ENCODE results near the gene DCXR. TPM values are rescaled to one million over a fixed set of nuclear protein-coding genes. Genes with fewer than 3 reads are reported as not detected.

DCXR gene
- total and polyA plus RNA-seq, 2 donors (not counting 1 experiment from before 2014, with no cell fraction given): 63.9 to 143 TPM

GRCh38 chr17:82054351-82055022 lies 17.0 kb upstream of the DCXR start:
- Histone ChIP-seq H3K4me2 (replicated peaks; ENCODE audit: low read depth, low read length, poor library complexity, severe bottlenecking) (no peak overlapping the region), H4K20me1 (ENCODE audit: control insufficient read depth, insufficient read depth, low read length, poor library complexity, severe bottlenecking) (peaks cover 19% of the 10 kb centered on the region), H3K4me1 (ENCODE audit: control insufficient read depth in 2 of 2, insufficient read depth in 2 of 2, low read length in 2 of 2) (peaks cover 20 to 34% of the 10 kb centered on the region in 2 donors), H3K4me3 (ENCODE audit: control extremely low read depth in 1 of 5, extremely low read depth in 1 of 5, insufficient read depth in 1 of 5, low read depth in 2 of 5, low read length in 4 of 5) (no peak overlapping the region), H2AFZ (ENCODE audit: insufficient read depth, low read depth, low read length, poor library complexity, severe bottlenecking) (no peak overlapping the region), H3K36me3 (replicated peaks in 1 of 2; ENCODE audit: control extremely low read depth in 1 of 2, control insufficient read depth in 1 of 2, extremely low read depth in 1 of 2, insufficient read depth in 2 of 2, low read length in 1 of 2) (peaks cover 0 to 38% of the 10 kb centered on the region in 2 experiments), H3K9me3 (ENCODE audit: control extremely low read depth in 1 of 3, control insufficient read depth in 2 of 3, insufficient read depth in 1 of 3, low read length in 2 of 3) (no peaks in the 10 kb centered on the region), H3K9ac (ENCODE audit: low read length) (no peak overlapping the region), H3K27me3 (replicated peaks in 1 of 4; ENCODE audit: control extremely low read depth in 1 of 4, control insufficient read depth in 3 of 4, insufficient read depth in 4 of 4, low read length in 3 of 4) (no peaks in the 10 kb centered on the region), H3K27ac (ENCODE audit: low read length in 2 of 2) (no peak overlapping the region), H3K79me2 (ENCODE audit: control insufficient read depth, insufficient read depth, low read length) (peaks cover 29% of the 10 kb centered on the region)
- H3K27ac Mint-ChIP-seq: no peak overlapping the region
- peak overlapping the region; percentile 41 for H3K4me3 Mint-ChIP-seq
- no peak for DNase-seq
- WGBS (ENCODE audit: insufficient coverage): 98% methylated on average over 38 of the region's 38 CpGs
- H3K27me3 Mint-ChIP-seq: no peaks in the 10 kb centered on the region
- intact Hi-C loops (cut with micrococcal nuclease): no loop called here
- ChIA-PET CTCF (interaction anchor here (1.2 to 1.6 kb wide), 2 partner anchors 11 to 95 kb away, joined by 3 to 4 read pairs; partner anchors contain the start of gene DUS1L), POLR2A (no interaction called here)
- peaks cover 11% of the 10 kb centered on the region for H3K4me1 Mint-ChIP-seq
- no peaks in the 10 kb centered on the region for H3K9me3 Mint-ChIP-seq (ENCODE audit: insufficient read depth)
- no peak for ATAC-seq (ENCODE audit: low read depth)
- no peak for TF ChIP-seq CTCF (IDR thresholded peaks at IDR 0.05)
- no peak for TF ChIP-seq EZH2 (IDR thresholded peaks at IDR 0.05; ENCODE audit: borderline replicate concordance, insufficient read depth, low read depth, low read length, poor library complexity, severe bottlenecking)

DNA sequence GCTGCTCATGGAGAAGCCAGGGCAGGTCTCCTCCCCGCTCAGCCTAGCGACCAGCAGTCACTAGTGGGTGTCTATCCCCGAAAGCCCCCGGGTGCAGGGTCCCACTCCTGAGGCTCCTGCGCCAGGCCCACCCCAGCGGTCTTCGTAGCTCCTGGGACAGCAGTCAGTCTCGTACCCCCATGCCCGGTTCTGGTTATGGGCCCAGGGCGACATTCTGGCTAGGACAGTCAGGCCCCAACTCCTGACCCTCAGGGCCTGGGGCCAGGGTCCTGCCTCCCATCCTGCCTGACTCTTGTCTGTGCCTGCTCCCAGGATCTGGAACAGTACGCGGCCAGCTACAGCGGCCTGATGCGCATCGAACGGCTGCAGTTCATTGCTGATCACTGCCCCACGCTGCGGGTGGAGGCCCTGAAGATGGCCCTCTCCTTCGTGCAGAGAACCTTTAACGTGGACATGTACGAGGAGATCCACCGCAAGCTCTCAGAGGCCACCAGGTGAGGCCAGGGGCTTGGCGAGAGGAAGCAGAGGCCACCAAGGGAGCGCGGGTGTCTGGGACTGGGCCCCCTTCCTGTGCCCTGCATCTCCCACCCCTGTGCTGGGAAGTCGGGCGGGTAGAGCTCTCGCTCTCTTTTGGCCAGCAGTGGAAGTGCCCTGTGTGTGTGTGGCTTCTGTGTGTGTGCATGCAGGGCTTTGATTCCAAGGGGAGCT lies 16.2 kb upstream of the DCXR start:
- no peaks in the 10 kb centered on the region for H3K27me3 ChIP-seq (replicated peaks in 1 of 4; ENCODE audit: control extremely low read depth in 1 of 4, control insufficient read depth in 3 of 4, insufficient read depth in 4 of 4, low read length in 3 of 4)
- peaks cover 0 to 30% of the 10 kb centered on the region in 2 experiments for H3K36me3 ChIP-seq (replicated peaks in 1 of 2; ENCODE audit: control extremely low read depth in 1 of 2, control insufficient read depth in 1 of 2, extremely low read depth in 1 of 2, insufficient read depth in 2 of 2, low read length in 1 of 2)
- ChIA-PET CTCF (interaction anchor here (1.6 kb wide), 1 partner anchor 94 kb away, joined by 4 read pairs; no protein-coding TSS in a partner anchor), POLR2A (interaction anchor here (1.9 kb wide), 1 partner anchor 16 kb away, joined by 6 read pairs; the partner anchor contains the start of gene DCXR)
- no peak overlapping the region for H2AFZ ChIP-seq (ENCODE audit: insufficient read depth, low read depth, low read length, poor library complexity, severe bottlenecking)
- H3K27ac ChIP-seq (ENCODE audit: low read length in 2 of 2): no peak overlapping the region
- H3K4me1 Mint-ChIP-seq: peaks cover 11% of the 10 kb centered on the region
- H4K20me1 ChIP-seq (ENCODE audit: control insufficient read depth, insufficient read depth, low read length, poor library complexity, severe bottlenecking): peaks cover 19% of the 10 kb centered on the region
- TF ChIP-seq CTCF (IDR thresholded peaks at IDR 0.05) (no peak), EZH2 (IDR thresholded peaks at IDR 0.05; ENCODE audit: borderline replicate concordance, insufficient read depth, low read depth, low read length, poor library complexity, severe bottlenecking) (no peak)
- peaks cover 29% of the 10 kb centered on the region for H3K79me2 ChIP-seq (ENCODE audit: control insufficient read depth, insufficient read depth, low read length)
- H3K4me1 ChIP-seq (ENCODE audit: control insufficient read depth in 2 of 2, insufficient read depth in 2 of 2, low read length in 2 of 2): peaks cover 20 to 34% of the 10 kb centered on the region in 2 donors
- H3K4me3 Mint-ChIP-seq: peak overlapping the region; percentile 80
- intact Hi-C loops (cut with micrococcal nuclease): no loop called here
- no peaks in the 10 kb centered on the region for H3K27me3 Mint-ChIP-seq
- ATAC-seq (ENCODE audit: low read depth): no peak
- no peak overlapping the region for H3K9ac ChIP-seq (ENCODE audit: low read length)
- no peaks in the 10 kb centered on the region for H3K9me3 ChIP-seq (ENCODE audit: control extremely low read depth in 1 of 3, control insufficient read depth in 2 of 3, insufficient read depth in 1 of 3, low read length in 2 of 3)
- peak overlapping the region; percentile 15 for H3K27ac Mint-ChIP-seq
- no peak for DNase-seq
- H3K4me2 ChIP-seq (replicated peaks; ENCODE audit: low read depth, low read length, poor library complexity, severe bottlenecking): no peak overlapping the region
- H3K9me3 Mint-ChIP-seq (ENCODE audit: insufficient read depth): no peaks in the 10 kb centered on the region
- 98% methylated on average over 28 of the region's 28 CpGs for WGBS (ENCODE audit: insufficient coverage)
- no peak overlapping the region for H3K4me3 ChIP-seq (ENCODE audit: control extremely low read depth in 1 of 5, extremely low read depth in 1 of 5, insufficient read depth in 1 of 5, low read depth in 2 of 5, low read length in 4 of 5)

Data from B cell (primary cell).